Endothelial cell of hepatic sinusoid (primary cell): ENCODE data around the gene FABP6.

Experiments
- in situ Hi-C: cut with HindIII; loops from 2 replicates; pipeline ENCODE4 v1.10.0; 2017; ENCODE audit warnings: low sequenced_read_pairs

FABP6 gene

DNA sequence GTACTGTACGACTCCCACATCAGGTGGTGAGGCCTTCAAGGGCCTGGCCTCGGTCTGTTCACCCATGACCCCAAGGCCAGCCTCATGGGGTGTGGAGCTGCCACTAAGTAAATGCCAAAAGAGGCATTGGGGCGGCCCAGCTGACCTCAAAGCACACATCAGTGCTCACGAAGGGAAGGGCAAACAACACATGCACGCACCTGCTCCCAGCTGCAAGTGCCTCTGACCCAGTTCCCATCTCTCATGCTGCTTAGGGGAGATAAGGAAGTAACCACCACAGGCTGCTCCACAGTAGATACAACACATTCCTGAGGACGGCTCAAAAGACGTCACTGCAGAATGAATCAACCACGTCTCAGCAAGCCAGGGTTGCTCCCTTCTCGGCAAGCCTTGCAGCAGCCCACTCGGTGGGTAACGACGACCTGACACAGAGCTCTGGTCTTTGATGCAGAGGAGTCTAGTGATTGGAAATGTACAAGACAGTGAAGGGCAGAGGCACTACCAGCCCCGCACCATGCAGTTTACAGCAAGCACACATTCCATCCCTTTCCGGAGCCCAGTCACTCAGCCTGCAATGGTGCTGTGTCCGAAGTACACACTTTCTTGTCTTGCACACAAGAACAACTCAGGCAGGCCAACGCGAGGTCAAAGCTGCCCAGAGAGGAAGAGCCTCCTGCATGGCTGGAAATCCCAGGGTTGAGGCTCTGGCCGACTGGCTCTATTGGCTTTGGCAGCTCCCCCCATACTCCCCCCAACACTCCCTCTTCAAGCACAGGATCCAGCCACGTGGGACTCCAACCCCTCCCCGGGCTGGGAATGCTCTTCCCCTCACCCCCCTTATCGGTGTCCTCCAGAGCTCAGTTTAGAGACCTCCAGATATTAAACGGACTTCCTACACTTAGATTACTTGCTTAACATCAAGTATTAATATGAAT lies 31.8 kb downstream of the FABP6 start:
- in situ Hi-C loops, result no loop called here

- in situ Hi-C loops, result no loop called here
Measured at GRCh38 chr5:160262151-160263074, 33.1 kb downstream of the FABP6 start.

DNA sequence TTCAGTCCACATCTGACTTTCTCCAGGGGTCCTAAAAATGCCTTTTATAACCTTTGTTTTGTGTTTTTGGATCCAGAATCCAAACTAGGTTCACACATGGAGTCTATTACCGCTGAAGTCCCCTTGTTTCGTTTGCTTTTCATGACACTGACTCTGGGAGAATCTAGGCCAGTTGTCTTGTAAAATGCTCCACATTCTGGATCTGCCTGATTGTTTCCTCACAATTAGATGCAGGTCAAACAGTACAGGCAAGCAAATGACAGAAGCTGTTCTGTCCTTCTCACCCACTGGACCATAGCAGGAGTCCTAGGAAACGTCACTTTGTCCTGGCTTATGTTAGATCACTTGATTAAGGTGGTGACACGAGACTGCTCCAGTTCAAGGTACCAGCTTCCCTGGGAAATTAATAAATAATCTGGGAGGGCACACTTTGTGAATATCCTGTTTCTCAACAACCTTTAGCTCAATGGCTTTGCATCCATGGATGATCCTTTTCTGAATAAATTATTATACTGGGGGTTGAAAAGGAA lies 34.1 kb downstream of the FABP6 start:
- in situ Hi-C loops, result no loop called here

DNA sequence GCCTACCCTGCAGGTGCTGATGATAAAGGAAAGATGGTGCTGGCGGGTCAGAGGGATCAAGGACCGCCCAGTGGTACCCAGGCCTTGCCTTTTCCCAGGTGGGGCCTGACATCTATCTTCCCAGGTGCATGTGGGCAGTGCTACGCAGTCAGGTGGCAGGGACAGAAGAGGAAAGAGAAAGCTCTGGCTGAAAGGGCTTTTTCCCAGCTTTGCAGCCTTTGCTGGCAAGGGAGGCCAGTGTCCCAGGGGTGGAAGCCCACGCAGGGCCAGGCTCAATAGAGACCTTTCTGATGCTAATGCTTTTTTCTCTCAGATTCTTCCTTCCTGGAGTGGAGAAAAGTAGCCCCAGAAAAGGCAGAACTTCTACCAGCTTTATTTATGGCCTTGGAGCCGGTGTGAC lies 36.7 kb downstream of the FABP6 start:
- in situ Hi-C loops, result no loop called here

DNA sequence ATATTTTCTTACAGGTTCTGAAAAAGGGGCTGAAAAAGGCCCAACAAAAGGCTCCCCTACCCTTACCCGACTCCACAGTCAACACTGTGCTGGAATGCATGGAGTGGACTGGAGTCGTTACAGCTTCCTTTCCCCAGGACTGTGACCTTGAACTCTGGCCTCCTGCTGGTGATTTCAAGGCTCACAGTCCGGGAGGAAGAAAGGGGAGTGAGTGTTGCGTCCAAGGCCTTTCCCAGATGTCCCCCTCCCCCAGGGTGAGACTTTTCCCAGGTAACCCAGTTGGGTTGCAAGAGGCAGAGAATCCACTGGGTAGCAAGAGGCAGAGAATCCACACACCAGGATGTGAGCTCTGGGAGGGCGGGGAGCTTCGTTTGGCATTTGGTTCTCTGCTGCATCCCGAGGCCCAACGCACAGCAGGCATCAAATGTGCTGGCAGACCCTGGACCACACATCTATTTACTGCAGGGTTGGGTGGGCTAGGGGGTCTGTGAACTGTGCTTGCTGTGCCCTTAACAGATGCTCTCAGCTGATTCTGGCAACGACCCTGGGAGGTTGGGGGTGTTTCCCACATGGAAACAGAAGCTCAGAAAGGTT lies 37.5 kb downstream of the FABP6 start:
- in situ Hi-C loops, result no loop called here

- in situ Hi-C loops, result no loop called here
Measured at GRCh38 chr5:160268121-160268520, 38.8 kb downstream of the FABP6 start.

GRCh38 chr5:160269017-160269416 lies 39.7 kb downstream of the FABP6 start:
- in situ Hi-C loops, result no loop called here

DNA sequence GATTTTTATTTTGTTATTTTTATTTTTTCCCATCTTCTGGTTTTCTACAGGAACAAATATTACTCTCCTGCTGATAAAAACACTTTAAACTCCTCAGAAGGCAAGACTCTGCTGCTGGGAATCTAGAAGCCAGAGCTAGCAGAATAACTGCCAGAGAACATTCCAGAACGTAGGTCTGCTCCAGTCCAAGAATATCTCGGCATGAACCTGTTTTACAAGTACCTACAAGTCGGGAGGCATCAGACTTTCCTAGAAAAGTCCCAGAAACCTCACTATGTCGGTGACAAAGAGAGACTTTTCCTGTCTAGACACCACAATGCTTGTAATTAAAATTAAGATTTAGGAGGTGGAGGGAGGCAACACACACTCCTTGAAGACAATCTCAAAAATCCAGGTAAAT lies 41.4 kb downstream of the FABP6 start:
- in situ Hi-C loops, result no loop called here

DNA sequence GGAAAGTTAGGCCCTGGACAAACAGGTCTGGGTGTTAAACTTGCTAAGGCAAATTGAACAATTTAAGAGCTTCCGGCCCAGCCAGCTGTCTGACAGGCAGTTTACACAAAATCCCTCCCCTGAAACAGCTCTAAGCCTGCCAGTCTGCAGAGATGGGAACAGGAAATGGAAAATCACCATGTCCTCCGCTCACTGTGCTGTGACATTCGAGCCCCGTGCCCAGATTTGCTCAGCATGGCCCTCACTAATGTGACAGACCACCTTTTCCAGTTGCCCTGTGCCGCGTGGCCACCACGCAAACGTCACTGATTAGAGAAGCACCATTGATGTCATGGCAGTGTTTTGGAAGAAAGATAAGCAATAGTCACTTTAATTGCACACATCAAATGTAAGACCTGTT lies 42.1 kb downstream of the FABP6 start:
- in situ Hi-C loops, result no loop called here

- in situ Hi-C loops, result no loop called here
Measured at GRCh38 chr5:160271836-160272235, 42.5 kb downstream of the FABP6 start.

DNA sequence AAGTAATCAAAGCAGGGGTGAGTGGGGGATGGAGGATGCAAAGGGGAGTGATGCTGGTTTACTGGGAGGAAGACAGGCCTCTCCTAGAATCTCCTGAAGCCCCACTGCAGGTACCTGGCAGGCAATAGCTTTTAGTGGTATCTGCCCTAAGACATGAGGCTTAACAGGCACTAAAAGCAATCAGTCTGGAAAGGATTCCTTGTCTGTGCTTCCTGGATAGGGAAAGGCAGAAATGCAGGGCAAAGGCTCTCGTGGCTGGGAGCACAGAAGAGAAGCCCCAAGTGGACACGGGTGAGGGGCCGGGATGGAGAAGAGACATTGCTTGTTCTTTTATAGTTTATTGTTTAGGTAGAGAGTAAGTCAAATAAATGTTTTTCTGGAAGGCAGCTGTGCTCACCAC lies 43.0 kb downstream of the FABP6 start:
- in situ Hi-C loops, result no loop called here

DNA sequence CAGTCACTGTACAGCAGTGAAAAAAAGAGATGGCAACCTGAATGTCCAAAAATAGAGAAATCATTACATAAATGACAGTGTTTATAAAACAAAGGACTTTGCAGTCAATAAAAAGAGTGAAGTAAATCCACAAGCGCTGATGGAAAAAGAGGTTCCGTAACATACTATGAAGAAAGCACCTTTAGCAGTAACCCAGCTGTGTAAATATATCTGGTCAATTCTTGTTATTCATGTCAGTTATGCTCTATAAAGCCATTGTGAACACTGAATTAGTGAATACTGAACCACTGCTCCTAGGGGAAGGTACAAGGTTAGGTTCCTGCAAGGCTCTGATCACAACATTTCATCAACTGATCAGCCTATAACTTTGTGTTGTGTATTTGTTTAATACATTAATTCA lies 43.6 kb downstream of the FABP6 start:
- in situ Hi-C loops, result no loop called here

- in situ Hi-C loops, result no loop called here
Measured at GRCh38 chr5:160274483-160274931, 45.2 kb downstream of the FABP6 start.

GRCh38 chr5:160278343-160278742 lies 49.0 kb downstream of the FABP6 start:
- in situ Hi-C loops, result no loop called here

DNA sequence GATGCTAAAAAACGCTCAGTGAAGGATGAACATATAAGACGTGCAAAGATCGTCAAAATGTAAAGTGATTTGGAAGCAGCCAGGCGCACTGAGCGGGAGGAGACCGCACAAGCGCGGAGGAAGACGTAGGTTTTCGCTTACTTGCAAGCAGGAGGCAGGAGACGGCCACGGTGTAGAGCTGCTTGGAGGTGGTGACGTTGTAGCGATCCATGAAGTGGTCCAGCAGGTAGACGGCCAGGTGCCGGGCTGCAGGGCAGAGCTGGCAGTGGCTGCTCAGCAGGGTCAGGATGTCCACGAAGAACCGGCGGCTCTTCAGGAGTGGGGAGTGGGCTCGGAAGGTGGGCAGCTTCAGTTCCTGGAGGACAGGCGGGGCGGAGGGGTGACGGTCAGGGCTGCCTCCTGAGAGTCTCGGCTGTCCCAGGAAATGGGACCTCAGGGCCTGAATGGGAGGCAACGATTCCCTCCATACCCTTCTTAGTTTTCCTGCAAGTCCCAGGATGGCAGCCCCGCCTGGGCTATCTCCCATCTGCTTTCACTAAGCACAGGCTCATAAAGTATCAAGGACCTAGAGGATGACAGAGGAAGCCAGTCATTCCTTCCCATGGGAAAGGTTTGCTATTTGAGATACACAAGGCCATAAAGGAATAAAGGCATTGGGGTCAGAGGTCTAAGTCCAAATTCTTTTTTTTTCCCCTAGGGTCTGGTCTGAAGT lies 51.2 kb downstream of the FABP6 start:
- in situ Hi-C loops, result no loop called here

GRCh38 chr5:160281275-160281674 lies 52.0 kb downstream of the FABP6 start:
- in situ Hi-C loops, result no loop called here

GRCh38 chr5:160284291-160284873 lies 55.1 kb downstream of the FABP6 start:
- in situ Hi-C loops, result no loop called here

DNA sequence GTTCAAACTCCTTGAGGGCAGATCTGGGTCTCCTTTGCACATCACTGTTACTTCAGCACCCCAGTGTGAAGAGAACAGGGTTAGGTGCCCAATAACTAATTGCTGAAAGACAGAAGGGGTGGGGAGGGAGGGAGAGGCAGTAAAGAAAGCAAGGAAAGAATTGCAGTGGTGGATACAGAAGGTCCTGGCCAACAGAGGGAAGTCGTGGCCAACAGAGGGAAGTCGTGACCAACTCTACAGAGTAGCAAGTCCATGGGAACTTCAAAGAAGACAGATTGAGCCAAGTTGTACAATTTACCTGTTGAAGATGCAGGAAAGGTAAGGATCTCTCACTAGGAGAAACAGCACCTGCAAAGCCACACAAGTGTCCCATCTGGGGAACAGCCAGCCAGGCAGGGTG lies 56.0 kb downstream of the FABP6 start:
- in situ Hi-C loops, result no loop called here

DNA sequence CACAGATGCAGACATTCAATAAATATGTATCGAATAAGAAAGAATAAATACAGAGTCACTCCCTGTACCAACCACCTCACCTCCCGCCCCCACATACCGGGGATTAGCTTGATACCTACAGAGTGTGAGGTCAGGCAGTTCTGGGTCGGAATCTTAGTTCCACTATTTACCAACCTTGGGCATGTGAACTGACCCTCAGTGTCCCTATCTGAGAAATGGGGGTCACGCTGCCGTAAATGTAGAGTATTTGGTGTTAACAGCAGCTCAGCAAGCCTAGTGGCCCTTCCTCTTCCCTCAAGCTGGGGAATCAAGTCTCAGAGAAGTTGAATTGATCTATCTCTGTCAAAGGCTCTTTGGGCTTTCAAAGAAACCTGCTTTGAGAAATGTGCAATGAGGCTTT lies 57.6 kb downstream of the FABP6 start:
- in situ Hi-C loops, result no loop called here
